Measurements from ENCODE around the gene S100A11. TPM values are rescaled to one million over a fixed set of nuclear protein-coding genes. Genes with fewer than 3 reads are reported as not detected.

Gene S100A11
- 164 and 641 TPM in 2 replicates for total RNA-seq

GRCh38 chr1:152036267-152037216, at the start of gene S100A11:
Gene S100A11, minus strand, starts transcription at chr1:152037004. Its CDS starts 89 bp downstream, at chr1:152036915.

GRCh38 chr1:151993734-151994496, 42.9 kb downstream of the S100A11 start, which contains the start of gene S100A10:
Gene S100A10, minus strand, starts transcription at chr1:151993859. Its CDS starts 7,629 bp downstream, at chr1:151986230.

Other genes starting within 250 kb of the S100A11 start
- 1.1 and 4.1 TPM in 2 replicates for gene TDRKH, start 246.5 kb downstream of the S100A11 start, total RNA-seq
- not detected in 2 replicates for gene LINGO4, start 231.6 kb downstream of the S100A11 start, total RNA-seq
- gene RORC, start 205.2 kb downstream of the S100A11 start, total RNA-seq: not detected in 2 replicates
- not detected in 2 replicates for gene C2CD4D, start 197.2 kb downstream of the S100A11 start, total RNA-seq
- not detected in 2 replicates for gene THEM5, start 183.3 kb downstream of the S100A11 start, total RNA-seq
- 9.9 and 13.7 TPM in 2 replicates for gene THEM4, start 127.5 kb downstream of the S100A11 start, total RNA-seq
- 75.2 and 168 TPM in 2 replicates for gene S100A10, start 43.1 kb downstream of the S100A11 start, total RNA-seq
- not detected in 2 replicates for gene TCHHL1, start 52.1 kb upstream of the S100A11 start, total RNA-seq
- gene TCHH, start 78.4 kb upstream of the S100A11 start, total RNA-seq: under 0.01 TPM in 1 of 2 replicates, not detected in the other
- gene RPTN, start 122.2 kb upstream of the S100A11 start, total RNA-seq: not detected in 2 replicates
- not detected in 2 replicates for gene HRNR, start 187.2 kb upstream of the S100A11 start, total RNA-seq

All from epithelial cell of alveolus of lung (primary cell).